Endothelial cell (in vitro differentiated cells): ENCODE data around the gene CLIP1. TPM values are rescaled to one million over a fixed set of nuclear protein-coding genes. Genes with fewer than 3 reads are reported as not detected.
"Not testable (repeated sequence)": the region's sequence is repeated elsewhere in the genome, so short reads cannot be mapped to it uniquely, and the experiment has no call there.

ENCODE experiments used
- DNase-seq: peaks from one replicate; pipeline ENCODE4 v3.0.0; 2021; ENCODE audit warnings: low spot score
- H3K27ac Mint-ChIP-seq: one replicate; pipeline ENCODE4 v1.8.0; 2021; ENCODE audit warnings: mixed read lengths, inconsistent platforms; ENCODE audit not compliant: unreplicated experiment
- H3K27me3 Mint-ChIP-seq: one replicate; pipeline ENCODE4 v1.8.0; 2021; ENCODE audit warnings: mild to moderate bottlenecking, moderate library complexity, mixed read lengths, inconsistent platforms; ENCODE audit not compliant: unreplicated experiment
- H3K36me3 Mint-ChIP-seq: one replicate; pipeline ENCODE4 v1.8.0; 2021; ENCODE audit warnings: mild to moderate bottlenecking, low read depth, mixed read lengths, inconsistent platforms; ENCODE audit not compliant: unreplicated experiment
- H3K4me1 Mint-ChIP-seq: one replicate; pipeline ENCODE4 v1.8.0; 2021; ENCODE audit warnings: mild to moderate bottlenecking, mixed read lengths, inconsistent platforms; ENCODE audit not compliant: unreplicated experiment
- H3K4me3 Mint-ChIP-seq: one replicate; pipeline ENCODE4 v1.8.0; 2021; ENCODE audit warnings: mild to moderate bottlenecking, mixed read lengths, inconsistent platforms; ENCODE audit not compliant: unreplicated experiment
- H3K9me3 Mint-ChIP-seq: one replicate; pipeline ENCODE4 v1.8.0; 2021; ENCODE audit warnings: mixed read lengths, inconsistent platforms; ENCODE audit not compliant: unreplicated experiment
- CTCF ChIP-seq: fragments of 200-600 bp; sonication (generic); IDR thresholded peaks from one replicate; pipeline ENCODE4 v1.5.0; 2021; ENCODE audit warnings: antibody characterized with exemption; ENCODE audit not compliant: unreplicated experiment
- total RNA-seq: library from RNA; stranded (reverse); fragmentation: NEBNext Ultra II Directional; extraction: Animal tissue kit (Norgen Biotek cat#: 25700); gene quantifications from one replicate; pipeline ENCODE4 v1.2.1, GENCODE V29; 2021; ENCODE audit not compliant: unreplicated experiment

The CLIP1 gene
- total RNA-seq, 1 donor from 2014 or later = 57.7 TPM

GRCh38 chr12:122437656-122438121 lies 15.2 kb upstream of the CLIP1 start:
- no peak for TF ChIP-seq CTCF
- Mint-ChIP-seq H3K9me3 (no peaks in the 10 kb centered on the region), H3K27ac (no peak overlapping the region), H3K36me3 (no peaks in the 10 kb centered on the region), H3K4me1 (no peaks in the 10 kb centered on the region), H3K4me3 (no peak overlapping the region), H3K27me3 (no peaks in the 10 kb centered on the region)
- DNase-seq = no peak

- no peaks in the 10 kb centered on the region for H3K9me3 Mint-ChIP-seq
Measured at GRCh38 chr12:122435186-122435585, 12.7 kb upstream of the CLIP1 start.

DNA sequence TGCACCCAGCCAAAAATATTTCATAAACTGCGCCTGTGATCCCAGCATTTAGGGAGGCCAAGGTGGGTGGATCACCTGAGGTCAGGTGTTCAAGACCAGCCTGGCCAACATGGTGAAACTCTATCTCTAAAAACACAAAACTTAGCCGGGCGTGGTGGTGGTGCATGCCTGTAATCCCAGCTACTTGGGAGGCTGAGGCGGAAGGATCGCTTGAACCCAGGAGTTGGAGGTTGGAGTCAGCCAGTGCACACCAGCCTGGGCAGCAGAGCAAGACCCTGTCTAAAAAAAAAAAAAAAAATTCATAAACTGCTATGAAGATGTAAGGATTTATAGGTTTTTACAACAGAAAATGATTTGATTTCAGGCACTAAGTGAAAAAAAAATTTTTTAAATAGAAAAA lies 6.6 kb upstream of the CLIP1 start:
- not testable (repeated sequence) for H3K9me3 Mint-ChIP-seq, H3K27ac Mint-ChIP-seq, H3K4me1 Mint-ChIP-seq

More at GRCh38 chr12:122435186-122435585, 12.7 kb upstream of the CLIP1 start:
- no peak for DNase-seq
- Mint-ChIP-seq H3K4me1 (no peaks in the 10 kb centered on the region), H3K27me3 (no peaks in the 10 kb centered on the region), H3K4me3 (no peak overlapping the region), H3K36me3 (no peaks in the 10 kb centered on the region), H3K27ac (no peak overlapping the region)
- TF ChIP-seq CTCF = no peak

GRCh38 chr12:122427403-122427802 lies 4.9 kb upstream of the CLIP1 start:
- Mint-ChIP-seq H3K27ac (no peak overlapping the region), H3K4me3 (no peak overlapping the region), H3K4me1 (peaks cover 6% of the 10 kb centered on the region), H3K36me3 (peaks cover 4% of the 10 kb centered on the region), H3K9me3 (no peaks in the 10 kb centered on the region), H3K27me3 (peaks cover 10% of the 10 kb centered on the region)
- DNase-seq = no peak
- TF ChIP-seq CTCF = no peak

More for the DNA sequence above, 6.6 kb upstream of the CLIP1 start:
- H3K36me3 Mint-ChIP-seq, H3K27me3 Mint-ChIP-seq, H3K4me3 Mint-ChIP-seq, DNase-seq: not testable (repeated sequence)

GRCh38 chr12:122423258-122424165 lies 1.0 kb upstream of the CLIP1 start:
- Mint-ChIP-seq H3K4me1 (peaks cover 12% of the 10 kb centered on the region), H3K9me3 (no peaks in the 10 kb centered on the region), H3K36me3 (peaks cover 10% of the 10 kb centered on the region), H3K27me3 (peaks cover 19% of the 10 kb centered on the region), H3K27ac (peak overlapping the region; percentile 95), H3K4me3 (peak overlapping the region; percentile 95)
- TF ChIP-seq CTCF = no peak
- peak; percentile 49 for DNase-seq
